Measurements from ENCODE around the gene LIN7B.

The LIN7B gene

DNA sequence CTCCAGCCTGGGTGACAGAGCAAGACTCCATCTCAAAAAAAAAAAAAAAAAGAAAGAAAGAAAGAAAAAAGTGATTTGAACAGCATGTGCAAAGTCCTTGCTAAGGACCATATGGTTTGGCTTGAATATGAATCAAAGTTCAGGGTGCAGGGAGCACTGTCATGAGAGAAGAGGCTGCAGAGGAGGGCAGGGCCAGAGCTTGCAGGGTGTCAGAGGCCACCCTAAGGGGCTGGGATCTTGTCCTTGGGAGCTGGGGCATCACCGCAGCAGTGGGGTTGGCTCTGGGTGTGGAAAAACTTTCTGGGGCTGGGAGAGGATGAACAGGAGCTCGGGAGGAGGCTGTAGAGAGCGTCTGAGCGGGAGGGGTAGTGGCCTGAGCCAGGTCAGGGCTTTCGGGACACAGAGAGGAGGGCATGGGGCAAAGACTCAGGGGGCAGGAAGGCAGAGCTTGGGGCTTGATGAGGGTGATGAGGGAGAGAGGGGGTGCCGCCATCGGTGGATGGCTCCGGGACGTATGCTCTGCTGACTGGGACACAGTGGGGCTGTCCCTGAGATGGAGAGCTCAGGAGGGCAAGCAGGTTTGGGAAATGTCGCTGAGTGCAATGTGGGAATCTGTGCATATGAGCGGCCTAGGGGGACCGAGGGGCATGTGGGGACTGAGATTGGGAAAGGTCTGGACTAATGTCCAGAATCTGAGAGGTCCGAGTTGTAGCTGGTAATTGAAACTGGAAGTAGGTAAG lies 46.5 kb downstream of the LIN7B start:
- in situ Hi-C loops (cut with HindIII; ENCODE audit: low sequenced_read_pairs): no loop called here

DNA sequence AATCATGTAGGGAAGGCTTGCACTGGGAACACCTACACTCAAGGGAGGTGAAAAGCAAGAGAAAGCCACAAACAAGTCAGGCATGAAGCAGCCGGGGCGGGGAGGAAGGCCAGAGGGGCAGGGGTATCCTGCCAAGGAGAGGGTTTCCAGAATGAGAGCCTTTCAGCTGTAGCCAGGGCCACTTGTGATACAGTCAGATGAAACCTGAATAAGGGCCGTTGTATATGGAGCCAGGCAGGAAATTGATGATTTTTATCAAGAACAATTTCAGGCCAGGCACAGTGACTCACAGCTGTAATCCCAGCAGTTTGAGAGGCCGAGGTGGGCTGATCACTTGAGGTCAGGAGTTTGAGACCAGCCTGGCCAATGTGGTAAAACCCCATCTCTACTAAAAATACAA lies 47.8 kb downstream of the LIN7B start:
- in situ Hi-C loops (cut with HindIII; ENCODE audit: low sequenced_read_pairs): no loop called here

DNA sequence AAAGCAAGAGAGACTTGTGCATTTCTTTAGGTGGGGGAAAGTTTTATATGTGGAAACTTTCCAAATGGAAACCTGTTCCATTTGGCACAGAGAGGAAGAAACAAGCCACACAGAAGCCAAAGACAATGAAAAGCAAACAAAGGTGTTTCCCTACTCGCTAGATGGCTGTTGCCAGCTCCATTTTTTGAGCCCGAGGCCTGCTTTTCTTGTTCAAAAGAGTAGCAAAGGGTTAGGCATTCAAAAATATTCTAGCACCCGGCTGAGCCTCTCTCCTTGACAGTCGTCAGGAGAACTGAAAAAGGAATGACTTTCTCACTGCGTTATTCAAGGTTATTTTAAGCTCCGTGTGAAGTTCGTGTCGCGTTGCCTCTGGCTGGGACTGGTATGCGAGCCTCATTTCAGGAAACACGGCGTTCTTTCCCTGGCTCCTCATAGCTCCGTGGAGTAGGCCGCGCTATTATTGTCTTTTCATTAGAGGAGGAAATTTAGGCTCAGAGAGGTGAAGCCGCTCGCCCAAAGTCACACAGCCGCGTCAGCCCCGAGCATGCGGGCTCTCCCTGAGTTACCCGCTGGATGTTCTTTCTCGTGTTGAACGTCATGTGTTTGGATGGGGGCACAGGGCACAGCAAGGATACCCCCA lies 51.1 kb downstream of the LIN7B start:
- in situ Hi-C loops (cut with HindIII; ENCODE audit: low sequenced_read_pairs): no loop called here

DNA sequence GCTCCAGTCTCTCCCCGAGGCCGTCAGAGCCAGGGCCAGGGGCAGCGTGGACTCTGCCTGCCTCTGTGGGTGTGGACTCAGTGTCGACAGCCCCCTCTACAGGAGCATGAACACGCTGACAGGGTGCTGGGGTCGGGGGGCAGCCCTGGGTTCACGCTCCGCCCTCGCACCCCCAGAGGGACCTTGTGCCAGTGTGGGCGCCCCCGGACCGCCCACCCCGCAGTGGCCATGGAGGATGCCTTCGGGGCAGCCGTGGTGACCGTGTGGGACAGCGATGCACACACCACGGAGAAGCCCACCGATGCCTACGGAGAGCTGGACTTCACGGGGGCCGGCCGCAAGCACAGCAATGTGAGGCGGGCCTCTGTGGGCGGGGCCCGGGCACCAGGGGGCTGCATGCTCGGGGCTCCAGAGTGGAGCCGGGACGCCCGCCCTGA lies 51.7 kb downstream of the LIN7B start:
- in situ Hi-C loops (cut with HindIII; ENCODE audit: low sequenced_read_pairs): no loop called here

DNA sequence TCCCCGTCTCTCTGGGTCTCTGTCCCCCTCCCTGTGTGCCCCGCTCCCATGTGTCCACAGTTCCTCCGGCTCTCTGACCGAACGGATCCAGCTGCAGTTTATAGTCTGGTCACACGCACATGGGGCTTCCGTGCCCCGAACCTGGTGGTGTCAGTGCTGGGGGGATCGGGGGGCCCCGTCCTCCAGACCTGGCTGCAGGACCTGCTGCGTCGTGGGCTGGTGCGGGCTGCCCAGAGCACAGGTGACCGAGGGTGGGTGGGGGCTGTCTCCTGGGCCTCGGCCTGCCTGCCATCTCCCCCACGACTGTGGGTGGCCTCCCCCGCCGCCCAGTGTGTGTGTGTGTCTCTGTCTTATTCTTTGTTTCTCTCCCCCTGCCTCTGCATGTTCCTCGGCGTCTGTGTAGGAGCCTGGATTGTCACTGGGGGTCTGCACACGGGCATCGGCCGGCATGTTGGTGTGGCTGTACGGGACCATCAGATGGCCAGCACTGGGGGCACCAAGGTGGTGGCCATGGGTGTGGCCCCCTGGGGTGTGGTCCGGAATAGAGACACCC lies 53.8 kb downstream of the LIN7B start:
- in situ Hi-C loops (cut with HindIII; ENCODE audit: low sequenced_read_pairs): no loop called here
